Loucy (cell line): ENCODE measurements around the gene PLA2G4F.
"Not testable (repeated sequence)": the region's sequence is repeated elsewhere in the genome, so short reads cannot be mapped to it uniquely, and the experiment has no call there.

Source experiments
- H2AFZ ChIP-seq: fragments of 200-600 bp; sonication (generic); 2 replicates; pipeline ENCODE4 v1.6.0; 2016; ENCODE audit warnings: antibody characterized with exemption, mild to moderate bottlenecking, low read length, moderate library complexity
- H3F3A ChIP-seq: fragments of 200-600 bp; 2 replicates; pipeline ENCODE4 v1.6.0; 2016; ENCODE audit warnings: antibody characterized with exemption, low read depth, mild to moderate bottlenecking
- H3K27me3 ChIP-seq: fragments of 200-600 bp; sonication (generic); 2 replicates; pipeline ENCODE4 v1.6.1; 2014; ENCODE audit warnings: low read length, mild to moderate bottlenecking; ENCODE audit not compliant: insufficient read depth, poor library complexity, severe bottlenecking
- H3K36me3 ChIP-seq: fragments of 200-600 bp; sonication (generic); 2 replicates; pipeline ENCODE4 v1.6.1; 2016; ENCODE audit warnings: low read length; ENCODE audit not compliant: insufficient read depth
- H3K4me1 ChIP-seq: fragments of 200-600 bp; sonication (generic); 2 replicates; pipeline ENCODE4 v1.5.1; 2014; ENCODE audit warnings: low read length, mild to moderate bottlenecking; ENCODE audit not compliant: insufficient read depth, poor library complexity, severe bottlenecking
- H3K4me2 ChIP-seq: fragments of 200-600 bp; sonication (generic); 2 replicates; pipeline ENCODE4 v1.6.0; 2014; ENCODE audit warnings: antibody characterized with exemption, low read length, low read depth, mild to moderate bottlenecking; ENCODE audit not compliant: poor library complexity, severe bottlenecking
- H3K4me3 ChIP-seq: fragments of 200-600 bp; sonication (generic); 2 replicates; pipeline ENCODE4 v1.5.1; 2014; ENCODE audit warnings: low read length, mild to moderate bottlenecking, mixed read lengths; ENCODE audit not compliant: poor library complexity, severe bottlenecking
- H3K79me2 ChIP-seq: fragments of 200-600 bp; sonication (generic); 2 replicates; pipeline ENCODE4 v1.6.1; 2014; ENCODE audit warnings: low read length; ENCODE audit not compliant: insufficient read depth
- H3K9ac ChIP-seq: fragments of 200-600 bp; sonication (generic); 2 replicates; pipeline ENCODE4 v1.6.0; 2014; ENCODE audit warnings: mild to moderate bottlenecking, low read depth, low read length, moderate library complexity; ENCODE audit not compliant: poor library complexity, severe bottlenecking
- H3K9me2 ChIP-seq: fragments of 200-600 bp; sonication (generic); replicated peaks from 2 replicates; pipeline ENCODE4 v1.6.1; 2016; ENCODE audit warnings: low read depth, low read length, mixed read lengths
- H3K9me3 ChIP-seq: fragments of 200-600 bp; sonication (generic); 2 replicates; pipeline ENCODE4 v1.6.1; 2014; ENCODE audit warnings: mild to moderate bottlenecking, antibody characterized with exemption, low read length, low read depth; ENCODE audit not compliant: insufficient read depth
- H4K20me1 ChIP-seq: fragments of 200-600 bp; sonication (generic); 2 replicates; pipeline ENCODE4 v1.6.0; 2014; ENCODE audit warnings: antibody characterized with exemption, low read length, mild to moderate bottlenecking; ENCODE audit not compliant: insufficient read depth, poor library complexity, severe bottlenecking
- CTCF ChIP-seq: fragments of 200-600 bp; sonication (generic); conservative IDR thresholded peaks from 2 replicates; pipeline ENCODE4 v1.5.1; 2014; ENCODE audit warnings: mild to moderate bottlenecking, antibody characterized with exemption, low read length
- EZH2phosphoT487 ChIP-seq: fragments of 200-600 bp; IDR thresholded peaks from 2 replicates; pipeline ENCODE4 v1.6.1; 2018; ENCODE audit warnings: antibody characterized with exemption, mild to moderate bottlenecking, moderate library complexity, borderline replicate concordance

PLA2G4F gene

DNA sequence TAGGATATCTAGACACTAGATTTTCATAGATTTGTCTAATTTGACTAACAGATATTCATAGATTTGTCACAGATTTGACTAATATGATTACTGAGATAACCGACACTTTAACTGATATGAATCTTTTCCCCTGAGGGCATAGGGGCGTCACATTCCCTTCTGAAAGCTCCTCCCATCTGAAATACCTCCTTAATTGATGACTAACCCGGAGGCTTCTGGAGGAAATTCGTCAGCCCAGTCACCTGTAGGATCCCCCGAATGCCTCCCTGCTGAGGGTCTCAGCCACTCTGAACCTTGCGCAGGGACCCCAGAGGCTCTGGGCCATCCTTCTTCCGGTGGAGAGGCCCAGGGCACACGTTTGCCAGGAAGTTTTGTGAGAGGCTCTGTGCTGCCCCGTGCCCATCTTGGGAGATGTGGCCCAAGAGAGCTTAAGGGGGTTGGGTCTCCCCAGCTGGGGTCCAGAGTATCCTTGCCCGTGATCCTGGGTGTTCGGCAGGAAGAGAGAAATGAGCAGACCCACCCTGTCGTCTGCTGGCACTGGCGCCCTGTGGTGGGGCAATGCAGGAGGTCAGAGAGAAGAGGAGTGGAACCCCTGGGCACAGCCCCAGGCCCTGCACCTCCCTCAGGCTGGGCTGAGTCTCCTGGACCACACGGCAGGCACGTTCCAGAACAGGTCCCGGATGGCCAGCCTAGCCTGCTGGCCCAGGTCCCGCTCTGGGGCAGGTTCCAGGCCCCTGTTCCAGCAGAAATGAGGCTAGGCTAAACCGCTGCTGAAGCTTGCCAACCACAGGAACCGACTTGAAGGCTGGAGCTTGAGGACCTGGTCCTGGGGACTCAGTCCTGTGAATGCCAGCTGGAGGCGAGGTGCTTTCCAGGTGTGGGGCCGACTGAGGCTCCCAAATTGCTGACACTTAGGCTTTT, 63.8 kb downstream of the PLA2G4F start:
- no peaks in the 10 kb centered on the region for H3K9me3 ChIP-seq
- no peaks in the 10 kb centered on the region for H3K36me3 ChIP-seq
- no peak overlapping the region for H3K4me3 ChIP-seq
- no peaks in the 10 kb centered on the region for H3K9me2 ChIP-seq
- H4K20me1 ChIP-seq: no peaks in the 10 kb centered on the region
- no peak overlapping the region for H3K9ac ChIP-seq
- H3K27me3 ChIP-seq: no peaks in the 10 kb centered on the region
- H3K4me2 ChIP-seq: no peak overlapping the region
- no peak overlapping the region for H2AFZ ChIP-seq
- no peaks in the 10 kb centered on the region for H3K4me1 ChIP-seq
- TF ChIP-seq CTCF (no peak), EZH2phosphoT487 (no peak)
- no peaks in the 10 kb centered on the region for H3K79me2 ChIP-seq
- no peaks in the 10 kb centered on the region for H3F3A ChIP-seq

GRCh38 chr15:42091753-42092397, 64.6 kb downstream of the PLA2G4F start:
- H3K36me3 ChIP-seq, H3K79me2 ChIP-seq, H3K27me3 ChIP-seq, H3K4me1 ChIP-seq, H3K4me3 ChIP-seq, H3K9me2 ChIP-seq, H3K4me2 ChIP-seq, H2AFZ ChIP-seq, H4K20me1 ChIP-seq, H3K9me3 ChIP-seq, H3F3A ChIP-seq, H3K9ac ChIP-seq: not testable (repeated sequence)

DNA sequence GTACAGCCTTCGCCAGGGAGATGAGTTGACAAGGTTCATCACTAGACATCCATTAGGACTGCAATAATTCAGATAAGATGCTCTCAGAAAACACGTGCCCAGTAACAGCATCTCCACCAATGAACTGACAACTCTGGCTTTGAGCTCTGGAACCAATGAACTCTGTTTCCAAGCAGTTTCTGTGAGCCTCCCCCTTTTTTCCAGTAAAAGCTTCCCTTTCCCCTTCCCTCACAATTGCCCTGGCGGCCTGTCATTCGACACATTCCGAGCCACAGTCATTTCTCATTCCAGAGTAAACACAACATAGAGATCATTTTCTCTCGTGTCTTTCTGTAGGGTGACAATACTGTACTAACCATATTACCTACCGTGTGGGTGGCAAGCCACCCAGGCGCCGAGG, 65.7 kb downstream of the PLA2G4F start:
- H3K9me3 ChIP-seq: no peaks in the 10 kb centered on the region
- H3K4me2 ChIP-seq: no peak overlapping the region
- H3K27me3 ChIP-seq: no peaks in the 10 kb centered on the region
- H3K9ac ChIP-seq: no peak overlapping the region
- TF ChIP-seq CTCF (no peak), EZH2phosphoT487 (no peak)
- no peaks in the 10 kb centered on the region for H3F3A ChIP-seq
- no peaks in the 10 kb centered on the region for H3K36me3 ChIP-seq
- H3K9me2 ChIP-seq: no peaks in the 10 kb centered on the region
- H3K4me3 ChIP-seq: no peak overlapping the region
- no peaks in the 10 kb centered on the region for H3K79me2 ChIP-seq
- no peak overlapping the region for H2AFZ ChIP-seq
- no peaks in the 10 kb centered on the region for H3K4me1 ChIP-seq
- H4K20me1 ChIP-seq: no peaks in the 10 kb centered on the region
